HCT116 (cell line): Measurements from ENCODE around the gene ZBTB12. TPM values are rescaled to one million over a fixed set of nuclear protein-coding genes. Genes with fewer than 3 reads are reported as not detected.

ENCODE experiments used
- ATAC-seq: fragments of 200-7000 bp; cut with Tn5 transposase; 2 replicates; pipeline ENCODE4 v1.9.1; 2020; ENCODE audit warnings: mild to moderate bottlenecking, moderate library complexity
- BruUV-seq: library from RNA; stranded (reverse); fragments of 400-500 nt; replicated peaks from 2 replicates; lab custom pipeline; 2021; lab: Mats Ljungman, UMichigan
- CTCF ChIA-PET: fragments of 300-600 bp; sonication (Branson Sonifier 250); formaldehyde crosslinking; loops from one replicate; lab custom pipeline; 2021; ENCODE audit warnings: antibody characterized with exemption; lab: Charles Lee
- POLR2A ChIA-PET: fragments of 300-600, 350-600 bp; sonication (Branson Sonifier 250); formaldehyde crosslinking; loops from one replicate; lab custom pipeline; 2021; ENCODE audit warnings: antibody characterized with exemption; lab: Charles Lee
- RAD21 ChIA-PET, 2 experiments: fragments of 300-600 bp; sonication (Branson Sonifier 250); formaldehyde crosslinking; loops; one replicate each; lab custom pipeline; 2023; ENCODE audit warnings: low total read pairs in 2 of 2; ENCODE audit not compliant: uncharacterized antibody in 2 of 2, unreplicated experiment in 2 of 2, low non-redundant PET in 1 of 2; lab: Charles Lee
- DNase-seq: peaks from one replicate; pipeline ENCODE4 v3.0.0-alpha.2; 2010; ENCODE audit warnings: low read depth, low spot score
- H2AFZ ChIP-seq: fragments of 200-600 bp; shearing (Covaris generic), sonication (generic); 2 replicates; pipeline ENCODE4 v1.6.1; 2017; ENCODE audit warnings: low read depth, mixed run types, mixed read lengths, antibody characterized with exemption, low read length; ENCODE audit not compliant: poor library complexity, severe bottlenecking
- H3K27ac ChIP-seq: 2 replicates; pipeline ENCODE4 v1.5.1; 2012; ENCODE audit warnings: low read depth, low read length
- H3K27me3 ChIP-seq: fragments of 200-600 bp; sonication (generic); 2 replicates; pipeline ENCODE4 v1.6.1; 2016; ENCODE audit warnings: mixed run types, low read length, mixed read lengths; ENCODE audit not compliant: insufficient read depth
- H3K36me3 ChIP-seq, 2 experiments: fragments of 200-500 bp in 1 of 2; fragments of 200-600 bp in 1 of 2; sonication (Bioruptor generic) in 1 of 2; sonication (generic) in 1 of 2; 2 replicates each; pipeline versions ENCODE4 v1.5.1 to v1.6.1; 2014 to 2016; ENCODE audit warnings: low read length in 2 of 2, inconsistent platforms in 1 of 2, mixed read lengths in 1 of 2, mixed run types in 1 of 2; ENCODE audit not compliant: insufficient read depth in 2 of 2, control insufficient read depth in 1 of 2
- H3K4me1 ChIP-seq, 2 experiments: fragments of 200-600 bp in 1 of 2; sonication (generic) in 1 of 2; 2 replicates each; pipeline versions ENCODE4 v1.5.1 to v1.6.1; 2012 to 2017; ENCODE audit warnings: low read length in 2 of 2, inconsistent platforms in 1 of 2, mild to moderate bottlenecking in 1 of 2, mixed read lengths in 1 of 2, mixed run types in 1 of 2, moderate library complexity in 1 of 2; ENCODE audit not compliant: insufficient read depth in 2 of 2, control insufficient read depth in 1 of 2
- H3K4me2 ChIP-seq: fragments of 200-600 bp; sonication (generic); 2 replicates; pipeline ENCODE4 v1.6.1; 2017; ENCODE audit warnings: mixed run types, low read length, mixed read lengths
- H3K4me3 ChIP-seq, 2 experiments: fragments of 200-600 bp in 1 of 2; sonication (generic) in 1 of 2; replicated peaks in 1 of 2; 2 replicates each; pipeline ENCODE4 v1.5.1; 2011 to 2016; ENCODE audit warnings: low read length in 2 of 2, control low read depth in 1 of 2, low read depth in 1 of 2, mild to moderate bottlenecking in 1 of 2, mixed read lengths in 1 of 2, mixed run types in 1 of 2
- H3K79me2 ChIP-seq: fragments of 200-600 bp; sonication (generic); 2 replicates; pipeline ENCODE4 v1.6.1; 2017; ENCODE audit warnings: mild to moderate bottlenecking, mixed run types, low read length, moderate library complexity, mixed read lengths; ENCODE audit not compliant: insufficient read depth
- H3K9ac ChIP-seq: fragments of 200-600 bp; sonication (generic); 2 replicates; pipeline ENCODE4 v1.6.1; 2016; ENCODE audit warnings: low read length, mixed read lengths
- H3K9me2 ChIP-seq: fragments of 200-600 bp; sonication (generic), shearing (Covaris generic); 2 replicates; pipeline ENCODE4 v1.6.1; 2017; ENCODE audit warnings: mixed run types, mild to moderate bottlenecking, moderate library complexity; ENCODE audit not compliant: insufficient read depth
- H3K9me3 ChIP-seq, 2 experiments: fragments of 200-500 bp in 1 of 2; fragments of 200-600 bp in 1 of 2; sonication (Bioruptor generic) in 1 of 2; sonication (generic) in 1 of 2; 2 replicates each; pipeline ENCODE4 v1.6.1; 2014 to 2017; ENCODE audit warnings: low read length in 2 of 2, mixed read lengths in 2 of 2, inconsistent platforms in 1 of 2, low read depth in 1 of 2, mild to moderate bottlenecking in 1 of 2, mixed run types in 1 of 2, moderate library complexity in 1 of 2; ENCODE audit not compliant: control insufficient read depth in 1 of 2, insufficient read depth in 1 of 2
- H4K20me1 ChIP-seq: fragments of 200-600 bp; sonication (generic), shearing (Covaris generic); 2 replicates; pipeline ENCODE4 v1.6.1; 2017; ENCODE audit warnings: mixed run types, mild to moderate bottlenecking, moderate library complexity; ENCODE audit not compliant: insufficient read depth
- POLR2AphosphoS5 ChIP-seq: IDR thresholded peaks from 2 replicates; pipeline ENCODE4 v1.6.1; 2011; ENCODE audit warnings: mild to moderate bottlenecking, low read depth, low read length, moderate library complexity
- SIN3A ChIP-seq: IDR thresholded peaks from 2 replicates; pipeline ENCODE4 v1.6.1; 2012; ENCODE audit warnings: low read depth
- SP1 ChIP-seq: IDR thresholded peaks from 2 replicates; pipeline ENCODE4 v1.6.1; 2012; ENCODE audit warnings: low read depth
- ZFX ChIP-seq: fragments of 450-650 bp; IDR thresholded peaks from 2 replicates; pipeline ENCODE4 v1.6.1; 2017
- intact Hi-C: fragments of 100-400 bp; cut with micrococcal nuclease; formaldehyde crosslinking; loops from 2 replicates; pipeline ENCODE4 v1.10.0; 2022
- total RNA-seq: library from RNA; stranded (reverse); gene quantifications from one replicate; pipeline ENCODE4 v1.2.1, GENCODE V29; 2021; ENCODE audit not compliant: unreplicated experiment
- TF ChIP-seq, protein P1 (sequence below): IDR thresholded peaks from 2 replicates; pipeline ENCODE4 v1.6.1; 2012

ZBTB12 gene
- total RNA-seq, 1 experiment from 2014 or later: 10.3 TPM

DNA sequence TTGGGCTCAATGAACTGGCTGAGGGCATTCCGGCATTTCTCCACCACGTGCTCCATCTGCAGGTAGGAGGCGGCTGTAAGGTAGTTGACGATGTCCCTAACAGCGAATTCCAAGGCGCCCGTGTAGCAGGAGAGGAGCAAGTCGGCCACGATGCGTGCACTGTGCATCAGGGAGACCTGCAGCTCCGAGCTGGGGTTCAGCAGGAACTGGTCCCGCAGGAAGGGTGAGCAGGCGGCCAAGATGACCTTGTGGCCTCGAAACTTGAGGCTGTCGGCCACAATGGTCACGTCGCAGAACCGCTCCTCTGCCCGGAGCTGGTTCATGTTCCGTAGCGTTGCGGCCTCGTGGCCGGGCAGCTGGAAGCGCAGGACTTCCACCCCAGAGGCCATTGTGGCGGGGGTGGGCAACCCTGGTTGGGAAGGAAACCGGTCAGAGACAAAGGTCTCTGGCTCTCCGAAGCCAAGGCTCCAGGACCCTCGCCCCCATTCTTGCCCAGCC, 920 bp downstream of the ZBTB12 start:
- Histone ChIP-seq H3K27ac (peak overlapping the region; percentile 64), H3K36me3 (peaks cover 0 to 1% of the 10 kb centered on the region in 2 experiments; a peak in 1 of 4 replicates), H3K9ac (peak overlapping the region; percentile 63), H3K4me2 (peak overlapping the region; percentile 92), H3K27me3 (no peaks in the 10 kb centered on the region), H3K9me2 (no peaks in the 10 kb centered on the region), H3K79me2 (peaks cover 18% of the 10 kb centered on the region; the same call in 1 of the 2 replicates), H2AFZ (no peak overlapping the region), H4K20me1 (no peaks in the 10 kb centered on the region), H3K4me3 (peak overlapping the region; percentile 56 to 63), H3K4me1 (peaks cover 12 to 34% of the 10 kb centered on the region in 2 experiments), H3K9me3 (no peaks in the 10 kb centered on the region)
- ATAC-seq: no peak
- TF ChIP-seq POLR2AphosphoS5 (peak; percentile 20), SIN3A (no peak)
- TF ChIP-seq, protein P1, sequence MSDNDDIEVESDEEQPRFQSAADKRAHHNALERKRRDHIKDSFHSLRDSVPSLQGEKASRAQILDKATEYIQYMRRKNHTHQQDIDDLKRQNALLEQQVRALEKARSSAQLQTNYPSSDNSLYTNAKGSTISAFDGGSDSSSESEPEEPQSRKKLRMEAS: peak; percentile 20
- no peak for DNase-seq
- CTCF ChIA-PET: interaction anchor here (2.2 kb wide), 1 partner anchor 51 kb away, joined by 9 read pairs; no protein-coding TSS in a partner anchor
- intact Hi-C loops: no loop called here
- RAD21 ChIA-PET: no interaction called here
- POLR2A ChIA-PET: interaction anchor here (0.6 kb wide), 1 partner anchor 262 kb away, joined by 4 read pairs; no protein-coding TSS in a partner anchor
- no TSS peak for BruUV-seq

DNA sequence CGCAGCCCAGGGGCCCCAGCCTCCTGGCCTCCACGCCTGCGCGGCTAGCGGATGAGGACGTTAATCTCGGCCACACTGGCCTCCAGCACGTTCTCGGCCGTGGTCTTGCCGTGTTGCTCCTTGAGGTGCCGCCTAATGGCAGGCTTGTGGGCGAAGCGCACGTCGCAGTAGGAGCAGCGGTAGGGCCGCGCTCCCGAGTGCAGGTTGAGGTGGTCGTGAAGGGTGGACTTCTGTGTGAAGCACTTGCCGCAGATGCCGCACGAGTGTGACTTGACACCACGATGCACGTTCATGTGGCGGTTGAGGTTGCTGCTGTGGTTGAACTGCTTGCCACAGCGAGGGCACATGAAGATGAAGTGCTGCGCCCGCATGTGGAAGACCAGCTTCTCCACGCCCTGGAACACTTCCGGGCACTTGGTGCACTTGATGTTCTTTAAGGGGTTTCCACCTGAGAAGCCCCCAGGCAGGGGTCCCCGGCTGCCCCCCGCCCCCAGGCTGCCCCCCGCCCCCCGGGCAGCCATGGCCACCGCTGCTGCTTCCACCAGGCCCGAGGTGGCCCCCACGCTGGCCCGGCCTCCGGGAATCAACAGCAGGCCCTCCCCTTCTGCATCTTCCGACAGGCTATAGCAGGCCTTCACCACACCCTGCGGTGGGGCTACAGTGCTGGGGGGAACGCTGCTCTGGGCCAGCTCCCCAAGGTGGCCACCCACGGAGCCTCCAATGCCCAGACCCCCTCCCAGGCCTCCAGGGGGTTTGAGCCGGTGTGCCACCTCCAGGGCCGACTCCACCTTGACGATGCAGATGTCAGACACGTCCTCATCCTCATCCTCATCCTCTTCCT, 1.8 kb downstream of the ZBTB12 start:
- BruUV-seq: no TSS peak
- POLR2A ChIA-PET: no interaction called here
- Histone ChIP-seq H3K79me2 (peaks cover 18% of the 10 kb centered on the region; the same call in 1 of the 2 replicates), H3K4me2 (no peak overlapping the region), H3K9me3 (no peaks in the 10 kb centered on the region), H3K9me2 (no peaks in the 10 kb centered on the region), H3K36me3 (peaks cover under 1 to 10% of the 10 kb centered on the region in 2 experiments), H2AFZ (no peak overlapping the region), H4K20me1 (no peaks in the 10 kb centered on the region), H3K27me3 (no peaks in the 10 kb centered on the region), H3K4me3 (no peak overlapping the region), H3K27ac (peak overlapping the region; percentile 23; the same call in 1 of the 2 replicates), H3K9ac (no peak overlapping the region), H3K4me1 (peaks cover 12 to 34% of the 10 kb centered on the region in 2 experiments)
- intact Hi-C loops: loop anchor here (5.0 kb wide), 1 partner anchor 233 kb away; the partner anchor contains the start of genes CSNK2B and LY6G5B
- RAD21 ChIA-PET: no interaction called here
- TF ChIP-seq SP1 (no peak), ZFX (no peak)
- DNase-seq (no peak), ATAC-seq (no peak)
- CTCF ChIA-PET: no interaction called here
